ENCODE measurements around the gene IGFBPL1.
"Not testable (repeated sequence)": the region's sequence is repeated elsewhere in the genome, so short reads cannot be mapped to it uniquely, and the experiment has no call there.

IGFBPL1 gene, protein sequence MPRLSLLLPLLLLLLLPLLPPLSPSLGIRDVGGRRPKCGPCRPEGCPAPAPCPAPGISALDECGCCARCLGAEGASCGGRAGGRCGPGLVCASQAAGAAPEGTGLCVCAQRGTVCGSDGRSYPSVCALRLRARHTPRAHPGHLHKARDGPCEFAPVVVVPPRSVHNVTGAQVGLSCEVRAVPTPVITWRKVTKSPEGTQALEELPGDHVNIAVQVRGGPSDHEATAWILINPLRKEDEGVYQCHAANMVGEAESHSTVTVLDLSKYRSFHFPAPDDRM

DNA sequence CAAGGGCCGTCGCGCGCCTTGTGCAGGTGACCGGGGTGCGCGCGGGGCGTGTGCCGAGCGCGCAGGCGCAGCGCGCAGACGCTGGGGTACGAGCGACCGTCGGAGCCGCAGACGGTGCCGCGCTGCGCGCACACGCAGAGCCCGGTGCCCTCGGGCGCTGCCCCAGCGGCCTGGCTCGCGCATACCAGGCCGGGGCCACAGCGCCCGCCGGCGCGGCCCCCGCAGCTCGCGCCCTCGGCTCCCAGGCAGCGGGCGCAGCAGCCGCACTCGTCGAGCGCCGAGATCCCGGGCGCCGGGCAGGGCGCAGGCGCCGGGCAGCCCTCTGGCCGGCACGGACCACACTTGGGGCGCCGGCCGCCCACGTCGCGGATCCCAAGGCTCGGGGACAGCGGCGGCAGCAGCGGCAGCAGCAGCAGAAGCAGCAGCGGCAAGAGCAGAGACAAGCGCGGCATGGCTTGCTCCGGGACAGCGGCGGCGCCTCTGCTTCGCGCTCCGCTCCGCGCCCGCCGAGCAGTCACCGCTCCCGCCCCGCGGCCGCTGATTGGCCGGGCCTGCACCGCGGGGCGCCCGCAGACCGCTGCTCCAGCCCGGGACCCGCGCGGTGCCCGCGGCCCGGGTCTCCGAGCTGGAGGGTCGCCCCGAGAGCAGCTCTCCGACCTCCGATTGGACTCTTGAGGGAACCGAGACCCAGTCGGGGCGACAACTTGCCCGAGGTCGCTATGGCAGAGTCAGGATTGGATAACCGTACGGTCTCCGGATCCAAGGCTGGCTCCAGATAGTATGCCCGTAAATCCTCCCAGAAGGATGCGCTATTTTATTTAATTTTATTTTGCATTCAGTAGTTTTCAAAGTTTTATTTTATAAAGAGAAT, at the start of gene IGFBPL1:
Gene IGFBPL1, minus strand, starts transcription at position 482 of the 871 bp plus-strand sequence. Its CDS starts 30 bp downstream, at position 452.
- DNase-seq (ENCODE audit: low read depth in 2 of 2) = no peak

GRCh38 chr9:38472583-38473249, 48.5 kb upstream of the IGFBPL1 start:
- DNase-seq (ENCODE audit: low read depth in 2 of 2) = not testable (repeated sequence)

- DNase-seq (ENCODE audit: low read depth in 2 of 2) = no peak
Measured at GRCh38 chr9:38467404-38467803, 43.1 kb upstream of the IGFBPL1 start.

DNA sequence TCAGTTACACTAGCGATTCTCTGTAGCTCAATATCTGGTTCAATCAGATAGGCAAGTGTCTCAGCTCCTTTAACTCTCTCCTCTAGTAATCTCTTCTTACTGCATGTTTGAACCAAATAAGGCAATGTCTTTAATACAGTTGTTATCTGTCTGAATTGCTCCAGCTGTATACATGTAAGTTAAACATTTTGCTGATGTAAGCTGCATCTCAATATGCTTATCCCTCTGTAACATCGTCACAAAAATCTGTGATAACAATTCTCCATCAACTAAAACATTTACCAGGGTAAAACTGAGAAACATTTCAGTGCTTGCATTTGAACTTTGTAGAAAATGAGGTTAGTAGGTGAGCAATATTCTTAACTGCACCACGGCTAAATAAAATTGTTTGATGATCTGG, 29.6 kb upstream of the IGFBPL1 start:
- no peak for DNase-seq (ENCODE audit: low read depth in 2 of 2)

- no peak for DNase-seq (ENCODE audit: low read depth in 2 of 2)
Measured at GRCh38 chr9:38451162-38451561, 26.9 kb upstream of the IGFBPL1 start.

DNA sequence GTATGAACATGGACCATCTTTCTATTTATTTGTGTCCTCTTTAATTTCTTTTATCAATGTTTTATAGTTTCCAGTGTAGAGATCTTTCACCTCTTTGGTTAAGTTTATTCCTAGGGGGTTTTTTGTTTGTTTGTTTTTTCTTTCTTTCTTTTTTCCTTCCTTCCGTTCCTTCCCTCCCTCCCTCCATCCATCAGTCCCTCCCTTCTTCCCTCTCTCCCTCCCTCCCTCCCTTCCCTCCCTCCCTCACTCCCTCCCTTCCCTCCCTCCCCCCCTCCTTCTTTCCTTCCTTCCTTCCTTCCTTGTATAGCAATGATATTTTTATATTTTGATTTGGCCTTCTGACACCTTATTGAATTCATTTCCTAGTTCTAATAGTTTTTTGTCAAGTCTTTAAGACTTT, 23.4 kb upstream of the IGFBPL1 start:
- no peak for DNase-seq (ENCODE audit: low read depth in 2 of 2)

DNA sequence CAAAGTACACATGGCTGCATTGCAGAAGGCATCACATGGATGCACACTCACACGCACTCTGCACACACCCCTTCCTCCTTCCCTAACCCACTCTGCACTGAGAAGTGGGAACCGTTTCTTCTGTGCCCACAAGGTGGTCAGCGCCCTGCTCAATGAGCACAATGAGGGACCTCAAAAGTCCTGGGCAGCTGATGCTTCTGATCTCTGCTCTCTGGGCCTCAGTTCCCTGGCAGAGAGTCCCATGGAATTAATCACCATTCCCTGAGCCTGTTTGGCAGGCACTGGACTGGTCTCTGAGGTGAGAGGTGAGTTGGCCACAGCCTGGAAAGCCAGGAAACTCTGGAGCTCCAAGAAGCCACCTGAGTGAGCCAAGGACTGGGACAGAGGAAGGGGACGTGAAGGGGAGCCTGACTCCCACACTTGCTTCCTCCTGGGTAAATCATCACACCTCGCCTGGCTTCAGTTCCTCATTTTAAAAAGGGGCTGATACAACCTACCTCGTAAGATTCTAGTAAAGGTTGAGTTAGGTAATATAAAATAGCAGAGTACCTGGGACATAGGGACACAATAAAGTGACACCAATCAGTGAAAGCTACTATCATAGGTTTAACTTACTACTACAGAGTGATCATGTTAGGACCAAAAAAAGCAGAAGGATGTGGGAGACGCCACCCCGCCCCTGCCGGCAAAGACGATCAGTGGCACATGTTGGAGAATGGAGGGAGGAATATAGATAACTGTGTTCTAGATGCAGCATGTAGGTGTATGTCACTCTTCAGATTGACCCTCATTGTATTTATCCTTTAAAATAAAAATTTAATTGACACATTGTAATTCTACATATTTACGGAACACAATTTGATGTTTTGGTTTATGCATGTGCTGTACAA, 21.1 kb upstream of the IGFBPL1 start:
- DNase-seq (ENCODE audit: low read depth in 2 of 2) = no peak

GRCh38 chr9:38443597-38443996, 19.3 kb upstream of the IGFBPL1 start:
- no peak for DNase-seq (ENCODE audit: low read depth in 2 of 2)

- DNase-seq (ENCODE audit: low read depth in 2 of 2) = no peak
Measured at GRCh38 chr9:38443181-38443580, 18.9 kb upstream of the IGFBPL1 start.

GRCh38 chr9:38442473-38443096, 18.3 kb upstream of the IGFBPL1 start:
- no peak for DNase-seq (ENCODE audit: low read depth in 2 of 2)

GRCh38 chr9:38441347-38442085, 17.3 kb upstream of the IGFBPL1 start:
- DNase-seq (ENCODE audit: low read depth in 2 of 2) = no peak

GRCh38 chr9:38440516-38440915, 16.3 kb upstream of the IGFBPL1 start:
- DNase-seq (ENCODE audit: low read depth in 2 of 2) = no peak

GRCh38 chr9:38439916-38440301, 15.7 kb upstream of the IGFBPL1 start:
- DNase-seq (ENCODE audit: low read depth in 2 of 2) = no peak

DNA sequence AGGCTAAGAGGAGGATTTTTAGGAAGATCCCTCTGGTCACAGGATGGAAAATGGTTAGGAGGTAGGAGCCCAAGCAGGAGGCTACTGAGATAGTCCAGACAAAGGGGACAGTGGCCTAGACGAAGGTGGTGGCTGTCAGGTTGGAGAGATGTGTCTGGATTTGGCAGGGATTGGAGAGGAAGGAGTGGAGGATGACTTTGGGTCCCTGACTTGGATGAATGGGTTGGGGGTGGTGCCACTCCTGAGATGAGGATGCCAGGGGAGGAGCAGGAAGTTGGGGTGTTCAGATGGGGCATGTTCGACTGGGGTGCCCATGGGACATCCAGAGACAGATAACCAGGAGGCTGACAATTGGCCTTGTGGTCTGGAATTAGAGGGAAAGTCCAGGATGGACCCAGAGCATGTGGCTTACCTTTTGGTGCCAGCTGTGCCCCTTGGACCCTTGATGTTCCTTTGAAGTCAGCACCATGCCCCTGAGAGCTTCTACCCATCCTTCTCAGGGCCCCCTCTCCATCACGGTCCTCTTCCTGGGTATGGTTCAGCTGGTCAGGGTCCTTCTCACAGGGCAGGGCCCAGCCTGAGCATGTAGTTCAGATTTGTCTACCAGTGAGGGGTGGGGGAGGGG, 15.1 kb upstream of the IGFBPL1 start:
- DNase-seq (ENCODE audit: low read depth in 2 of 2) = no peak

DNA sequence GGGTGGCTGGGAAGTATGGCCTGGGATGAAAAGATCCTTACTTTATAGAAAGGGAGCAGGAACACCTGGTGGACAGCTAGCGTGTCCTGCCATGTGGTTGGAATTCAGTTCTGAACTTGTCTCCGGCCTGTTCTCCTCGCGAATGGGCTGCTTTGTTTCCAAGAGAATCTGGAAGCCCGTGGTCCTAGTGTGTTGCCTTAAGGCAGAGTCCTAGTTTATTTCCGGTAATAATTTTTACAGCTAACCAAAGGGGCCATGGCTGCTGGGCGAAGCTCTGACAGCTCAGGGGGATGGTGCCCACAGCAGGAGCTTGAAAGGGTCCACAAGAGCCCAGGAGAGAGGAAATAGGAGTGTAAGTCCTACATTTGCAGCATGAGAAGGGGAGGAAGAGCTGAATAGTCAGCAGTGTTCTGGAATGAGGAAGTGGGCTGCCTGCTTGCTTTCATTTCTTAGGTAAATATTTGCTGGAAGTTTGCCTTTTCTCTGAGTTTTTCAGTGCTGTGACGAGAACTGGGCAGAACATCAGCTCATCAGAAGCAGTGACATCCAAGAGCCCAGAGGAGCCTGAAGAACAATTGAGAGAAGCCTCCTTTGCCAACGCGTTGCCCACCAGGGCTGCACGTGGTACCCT, 13.1 kb upstream of the IGFBPL1 start:
- DNase-seq (ENCODE audit: low read depth in 2 of 2) = no peak

DNA sequence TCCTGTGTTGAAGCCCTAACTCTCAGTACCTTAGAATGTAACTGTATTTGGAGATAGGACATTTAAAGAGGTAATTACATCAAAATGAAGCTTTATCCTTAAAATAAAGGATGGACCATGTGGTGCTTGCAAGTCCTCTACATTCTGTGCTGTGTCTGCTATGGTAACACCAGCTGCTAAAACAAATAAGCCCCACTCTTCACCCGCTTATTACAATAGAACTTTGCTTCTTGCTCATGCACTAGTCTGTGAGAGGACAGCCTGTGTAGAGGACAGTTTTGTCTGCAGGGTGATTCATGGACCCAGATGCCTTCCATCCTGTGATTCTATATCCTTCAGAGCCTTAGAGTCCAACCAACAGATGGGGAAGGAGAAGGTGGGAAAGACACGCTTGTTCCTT, 12.5 kb upstream of the IGFBPL1 start:
- DNase-seq (ENCODE audit: low read depth in 2 of 2) = no peak

- DNase-seq (ENCODE audit: low read depth in 2 of 2) = no peak
Measured at GRCh38 chr9:38435521-38435920, 11.3 kb upstream of the IGFBPL1 start.

DNA sequence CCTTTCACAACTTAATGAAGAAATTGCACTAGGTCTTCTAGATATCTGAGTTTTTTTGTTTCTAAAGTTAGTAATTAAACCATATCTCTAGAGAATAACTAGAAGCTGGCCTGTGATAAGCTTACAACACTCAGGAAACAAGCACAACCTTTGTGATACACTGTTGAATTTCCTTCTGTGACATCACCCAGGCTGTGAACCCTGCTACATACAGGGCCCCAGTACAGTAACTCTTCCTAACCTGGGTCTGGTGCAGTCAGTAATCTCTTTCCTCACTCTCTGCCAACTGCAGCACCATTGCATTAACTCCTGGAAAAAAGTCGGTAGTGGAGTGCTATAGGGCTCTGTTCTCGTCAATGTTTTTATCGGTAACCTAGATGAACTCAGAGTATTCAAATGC, 10.6 kb upstream of the IGFBPL1 start:
- DNase-seq (ENCODE audit: low read depth in 2 of 2) = no peak

- no peak for DNase-seq (ENCODE audit: low read depth in 2 of 2)
Measured at GRCh38 chr9:38434365-38434764, 10.1 kb upstream of the IGFBPL1 start.

Measured in stimulated activated CD8-positive, alpha-beta memory T cell treated with anti-CD3 and anti-CD28 coated beads, Interleukin-7, amount 100 ng/mL, for 1 hour (primary cell).